Measurements from ENCODE around the gene PLXNA4. TPM values are rescaled to one million over a fixed set of nuclear protein-coding genes. Genes with fewer than 3 reads are reported as not detected.

Gene PLXNA4
- total RNA-seq, 2 donors from 2014 or later, result 0.41 to 2.8 TPM

GRCh38 chr7:132368246-132368900, 207.9 kb downstream of the PLXNA4 start:
- H3K4me1 ChIP-seq (replicated peaks), result no peaks in the 10 kb centered on the region
- WGBS, result 84% methylated on average over 11 of the region's 11 CpGs
- intact Hi-C loops (cut with DNase I), result no loop called here
- no peak for DNase-seq (ENCODE audit: low spot score)
- TF ChIP-seq POLR2AphosphoS5 (IDR thresholded peaks at IDR 0.05), result no peak
- TF ChIP-seq CTCF (IDR thresholded peaks at IDR 0.05), result no peak
- H3K27me3 ChIP-seq (replicated peaks; ENCODE audit: insufficient read depth), result no peaks in the 10 kb centered on the region
- H3K4me3 ChIP-seq, result no peak overlapping the region
- H3K9me3 ChIP-seq, result no peaks in the 10 kb centered on the region
- no peak overlapping the region for H3K27ac ChIP-seq
- no peaks in the 10 kb centered on the region for H3K36me3 ChIP-seq

- intact Hi-C loops (cut with DNase I), result no loop called here
- WGBS, result 92% methylated on average over 9 of the region's 9 CpGs
- Histone ChIP-seq H3K9me3 (no peaks in the 10 kb centered on the region), H3K27ac (no peak overlapping the region), H3K4me1 (replicated peaks) (no peaks in the 10 kb centered on the region), H3K27me3 (replicated peaks; ENCODE audit: insufficient read depth) (no peaks in the 10 kb centered on the region), H3K36me3 (no peaks in the 10 kb centered on the region), H3K4me3 (no peak overlapping the region)
- no peak for TF ChIP-seq POLR2AphosphoS5 (IDR thresholded peaks at IDR 0.05)
- TF ChIP-seq CTCF (IDR thresholded peaks at IDR 0.05), result no peak
- TF ChIP-seq POLR2A (IDR thresholded peaks at IDR 0.05), result no peak
- no peak for DNase-seq (ENCODE audit: low spot score)
These were observed 208.5 kb downstream of the PLXNA4 start for GRCh38 chr7:132367795-132368194.

DNA sequence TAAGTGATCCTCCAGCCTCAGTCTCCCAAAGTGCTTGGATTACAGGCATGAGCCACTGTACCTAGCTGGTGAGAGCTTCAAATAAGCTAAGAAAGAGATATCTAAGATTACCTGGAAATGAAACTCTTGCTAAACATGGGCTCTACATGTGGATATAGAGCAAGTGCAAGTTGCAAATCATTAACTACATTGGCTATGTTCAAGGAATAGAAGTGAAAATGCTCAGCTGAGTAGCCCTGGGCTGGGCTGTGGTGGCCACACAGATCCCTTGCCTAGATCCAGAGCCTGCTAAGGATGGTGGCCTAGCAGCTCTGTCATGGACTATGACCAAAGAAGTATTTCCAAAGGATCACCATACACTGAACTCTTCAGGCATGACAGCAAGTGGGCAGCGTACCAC, 209.3 kb downstream of the PLXNA4 start:
- DNase-seq (ENCODE audit: low spot score), result no peak
- Histone ChIP-seq H3K9me3 (no peaks in the 10 kb centered on the region), H3K4me1 (replicated peaks) (no peaks in the 10 kb centered on the region), H3K4me3 (no peak overlapping the region), H3K27ac (no peak overlapping the region), H3K27me3 (replicated peaks; ENCODE audit: insufficient read depth) (no peaks in the 10 kb centered on the region), H3K36me3 (no peaks in the 10 kb centered on the region)
- intact Hi-C loops (cut with DNase I), result no loop called here
- TF ChIP-seq POLR2A (IDR thresholded peaks at IDR 0.05) (no peak), CTCF (IDR thresholded peaks at IDR 0.05) (no peak), POLR2AphosphoS5 (IDR thresholded peaks at IDR 0.05) (no peak)
- 100% methylated on average over 1 of the region's 1 CpG for WGBS

- Histone ChIP-seq H3K27me3 (replicated peaks; ENCODE audit: insufficient read depth) (no peaks in the 10 kb centered on the region), H3K27ac (no peak overlapping the region), H3K9me3 (no peaks in the 10 kb centered on the region), H3K4me3 (no peak overlapping the region), H3K4me1 (replicated peaks) (no peaks in the 10 kb centered on the region), H3K36me3 (no peaks in the 10 kb centered on the region)
- TF ChIP-seq POLR2A (IDR thresholded peaks at IDR 0.05) (no peak), CTCF (IDR thresholded peaks at IDR 0.05) (no peak), POLR2AphosphoS5 (IDR thresholded peaks at IDR 0.05) (no peak)
- no peak for DNase-seq (ENCODE audit: low spot score)
- intact Hi-C loops (cut with DNase I), result no loop called here
- 85% methylated on average over 5 of the region's 5 CpGs for WGBS
These were observed 212.0 kb downstream of the PLXNA4 start for GRCh38 chr7:132364226-132364625.

- no peak for DNase-seq (ENCODE audit: low spot score)
- Histone ChIP-seq H3K9me3 (no peaks in the 10 kb centered on the region), H3K27ac (no peak overlapping the region), H3K4me3 (no peak overlapping the region), H3K27me3 (replicated peaks; ENCODE audit: insufficient read depth) (no peaks in the 10 kb centered on the region), H3K4me1 (replicated peaks) (no peaks in the 10 kb centered on the region), H3K36me3 (no peaks in the 10 kb centered on the region)
- intact Hi-C loops (cut with DNase I), result no loop called here
- WGBS, result 95% methylated on average over 2 of the region's 2 CpGs
- no peak for TF ChIP-seq CTCF (IDR thresholded peaks at IDR 0.05)
- no peak for TF ChIP-seq POLR2A (IDR thresholded peaks at IDR 0.05)
- no peak for TF ChIP-seq POLR2AphosphoS5 (IDR thresholded peaks at IDR 0.05)
These were observed 214.2 kb downstream of the PLXNA4 start for GRCh38 chr7:132362059-132362458.

Measured in prostate gland (tissue), 2 donors.